ENCODE results near the gene RPS3.

GRCh38 chr11:75439026-75439425 lies 39.7 kb downstream of the RPS3 start:
- TF ChIP-seq MAX (IDR thresholded peaks at IDR 0.05; ENCODE audit: low read depth, low read length) (no peak), POLR2A (IDR thresholded peaks at IDR 0.05; ENCODE audit: extremely low read depth, insufficient read length) (no peak), CTCF (IDR thresholded peaks at IDR 0.05; ENCODE audit: low read depth, low read length) (no peak)

All from NB4 (cell line).